DND-41 (cell line): Measurements from ENCODE around the gene NXN.

Source experiments
- ATAC-seq: fragments of 200-7000 bp; cut with Tn5 transposase; 3 replicates; pipeline ENCODE4 v1.9.1; 2021; ENCODE audit warnings: low read depth; ENCODE audit not compliant: insufficient read depth
- DNase-seq: peaks from one replicate; pipeline ENCODE4 v3.0.0-alpha.2; 2020
- H2AFZ ChIP-seq: 2 replicates; pipeline ENCODE4 v1.6.0; 2012; ENCODE audit warnings: low read depth, low read length
- H3K27ac ChIP-seq: 2 replicates; pipeline ENCODE4 v1.5.1; 2012; ENCODE audit warnings: low read length, inconsistent platforms
- H3K27me3 ChIP-seq: fragments of 200-600 bp; sonication (generic); 2 replicates; pipeline ENCODE4 v1.6.0; 2012; ENCODE audit warnings: low read length, mild to moderate bottlenecking, inconsistent platforms; ENCODE audit not compliant: insufficient read depth, poor library complexity
- H3K36me3 ChIP-seq: 2 replicates; pipeline ENCODE4 v1.5.1; 2012; ENCODE audit warnings: low read length, inconsistent platforms; ENCODE audit not compliant: insufficient read depth
- H3K4me1 ChIP-seq: 2 replicates; pipeline ENCODE4 v1.5.1; 2012; ENCODE audit warnings: mild to moderate bottlenecking, low read length; ENCODE audit not compliant: insufficient read depth
- H3K4me2 ChIP-seq: 2 replicates; pipeline ENCODE4 v1.6.0; 2012; ENCODE audit warnings: mild to moderate bottlenecking, moderate library complexity, low read length, inconsistent platforms; ENCODE audit not compliant: insufficient read depth
- H3K4me3 ChIP-seq, 2 experiments: fragments of 200-600 bp in 1 of 2; shearing (Covaris generic) in 1 of 2; 2 replicates each; pipeline ENCODE4 v1.5.1; 2012 to 2016; ENCODE audit warnings: inconsistent platforms in 2 of 2, low read length in 2 of 2, mild to moderate bottlenecking in 2 of 2, low read depth in 1 of 2, moderate library complexity in 1 of 2
- H3K79me2 ChIP-seq: 2 replicates; pipeline ENCODE4 v1.6.0; 2012; ENCODE audit warnings: low read length, inconsistent platforms; ENCODE audit not compliant: insufficient read depth
- H3K9ac ChIP-seq: 2 replicates; pipeline ENCODE4 v1.6.0; 2012; ENCODE audit warnings: low read depth, mild to moderate bottlenecking, inconsistent platforms, low read length, moderate library complexity
- H3K9me3 ChIP-seq: 2 replicates; pipeline ENCODE4 v1.5.1; 2012; ENCODE audit warnings: low read length, moderate library complexity, mild to moderate bottlenecking, inconsistent platforms; ENCODE audit not compliant: insufficient read depth, severe bottlenecking
- H4K20me1 ChIP-seq: 2 replicates; pipeline ENCODE4 v1.6.0; 2012; ENCODE audit warnings: low read length; ENCODE audit not compliant: insufficient read depth
- CTCF ChIP-seq: IDR thresholded peaks from 2 replicates; pipeline ENCODE4 v1.5.1; 2012; ENCODE audit warnings: borderline replicate concordance, low read length, moderate library complexity, mild to moderate bottlenecking; ENCODE audit not compliant: poor library complexity, severe bottlenecking; ENCODE audit errors: extremely low read depth
- EZH2 ChIP-seq: IDR thresholded peaks from 3 replicates; pipeline ENCODE4 v1.6.1; 2012; ENCODE audit warnings: borderline replicate concordance, low read depth, mild to moderate bottlenecking, moderate library complexity, low read length, inconsistent platforms; ENCODE audit not compliant: severe bottlenecking

NXN gene

GRCh38 chr17:823501-823902, 156.1 kb downstream of the NXN start:
- Histone ChIP-seq H3K4me2 (no peak overlapping the region), H3K27ac (no peak overlapping the region), H3K4me3 (no peak overlapping the region), H3K36me3 (no peaks in the 10 kb centered on the region), H3K9ac (no peak overlapping the region), H3K9me3 (no peaks in the 10 kb centered on the region), H3K27me3 (no peaks in the 10 kb centered on the region), H3K4me1 (no peaks in the 10 kb centered on the region), H4K20me1 (no peaks in the 10 kb centered on the region), H2AFZ (no peak overlapping the region), H3K79me2 (no peaks in the 10 kb centered on the region)
- DNase-seq, result no peak
- TF ChIP-seq EZH2 (no peak), CTCF (no peak)
- no peak for ATAC-seq

GRCh38 chr17:819251-819650, 160.3 kb downstream of the NXN start:
- Histone ChIP-seq H3K9ac (no peak overlapping the region), H3K79me2 (no peaks in the 10 kb centered on the region), H3K4me1 (no peaks in the 10 kb centered on the region), H4K20me1 (no peaks in the 10 kb centered on the region; the same call in 1 of the 2 replicates), H3K27ac (no peak overlapping the region), H3K9me3 (no peaks in the 10 kb centered on the region), H3K36me3 (no peaks in the 10 kb centered on the region), H3K27me3 (no peaks in the 10 kb centered on the region), H3K4me3 (no peak overlapping the region), H2AFZ (no peak overlapping the region), H3K4me2 (no peak overlapping the region)
- no peak for ATAC-seq
- TF ChIP-seq EZH2, result no peak
- no peak for DNase-seq

- Histone ChIP-seq H3K36me3 (no peaks in the 10 kb centered on the region), H3K4me3 (no peak overlapping the region), H3K9ac (no peak overlapping the region), H3K27me3 (no peaks in the 10 kb centered on the region), H2AFZ (no peak overlapping the region), H3K4me1 (no peaks in the 10 kb centered on the region), H4K20me1 (no peaks in the 10 kb centered on the region; the same call in none of the 2 replicates), H3K79me2 (no peaks in the 10 kb centered on the region), H3K27ac (no peak overlapping the region), H3K4me2 (no peak overlapping the region), H3K9me3 (no peaks in the 10 kb centered on the region)
- no peak for DNase-seq
- TF ChIP-seq EZH2 (no peak), CTCF (no peak)
- no peak for ATAC-seq
Measured at GRCh38 chr17:814371-814770, 165.2 kb downstream of the NXN start.

- TF ChIP-seq CTCF (no peak), EZH2 (no peak)
- no peaks in the 10 kb centered on the region for H3K79me2 ChIP-seq
- no peaks in the 10 kb centered on the region for H3K27me3 ChIP-seq
- no peaks in the 10 kb centered on the region for H3K4me1 ChIP-seq
- H3K9me3 ChIP-seq, result no peaks in the 10 kb centered on the region
- no peak overlapping the region for H3K4me2 ChIP-seq
- no peak overlapping the region for H3K9ac ChIP-seq
- DNase-seq (no peak), ATAC-seq (no peak)
- no peak overlapping the region for H2AFZ ChIP-seq
- no peak overlapping the region for H3K27ac ChIP-seq
- no peak overlapping the region for H3K4me3 ChIP-seq
- H3K36me3 ChIP-seq, result no peaks in the 10 kb centered on the region
- no peaks in the 10 kb centered on the region; the same call in none of the 2 replicates for H4K20me1 ChIP-seq
Measured at GRCh38 chr17:812638-813204, 166.9 kb downstream of the NXN start.
